HS-5 (cell line): ENCODE data around the gene BMP10.
"Not testable (repeated sequence)": the region's sequence is repeated elsewhere in the genome, so short reads cannot be mapped to it uniquely, and the experiment has no call there.

Source experiments
- DNase-seq: peaks from one replicate; pipeline ENCODE4 v3.0.0-alpha.2; 2012; ENCODE audit warnings: low read depth

BMP10 gene

GRCh38 chr2:68871159-68871764, at the start of gene BMP10:
BMP10 (minus strand) TSS chr2:68871397; CDS start chr2:68871358, 39 bp downstream.
- DNase-seq, result no peak

GRCh38 chr2:68920481-68921170, 49.4 kb upstream of the BMP10 start:
- DNase-seq, result no peak

- no peak for DNase-seq
These were observed 47.3 kb upstream of the BMP10 start for GRCh38 chr2:68918497-68918896.

- no peak for DNase-seq
These were observed 46.0 kb upstream of the BMP10 start for GRCh38 chr2:68917034-68917718.

GRCh38 chr2:68916226-68916625, 45.0 kb upstream of the BMP10 start:
- DNase-seq, result no peak

GRCh38 chr2:68915393-68915792, 44.2 kb upstream of the BMP10 start:
- no peak for DNase-seq

- DNase-seq, result no peak
These were observed 42.2 kb upstream of the BMP10 start for GRCh38 chr2:68913359-68913758.

- no peak for DNase-seq
These were observed 41.5 kb upstream of the BMP10 start for GRCh38 chr2:68912732-68913131.

GRCh38 chr2:68912111-68912510, 40.9 kb upstream of the BMP10 start:
- no peak for DNase-seq

- DNase-seq, result no peak
These were observed 40.5 kb upstream of the BMP10 start for GRCh38 chr2:68911709-68912108.

- DNase-seq, result no peak
These were observed 40.0 kb upstream of the BMP10 start for GRCh38 chr2:68911246-68911645.

- peak; percentile 24 for DNase-seq
These were observed 38.8 kb upstream of the BMP10 start for GRCh38 chr2:68909793-68910674.

GRCh38 chr2:68908392-68908970, 37.3 kb upstream of the BMP10 start:
- peak; percentile 35 for DNase-seq

- DNase-seq, result no peak
These were observed 36.7 kb upstream of the BMP10 start for GRCh38 chr2:68907920-68908253.

- DNase-seq, result no peak
These were observed 36.2 kb upstream of the BMP10 start for GRCh38 chr2:68907232-68907919.

GRCh38 chr2:68906716-68907115, 35.5 kb upstream of the BMP10 start:
- DNase-seq, result no peak

- DNase-seq, result no peak
These were observed 33.9 kb upstream of the BMP10 start for GRCh38 chr2:68905116-68905515.

GRCh38 chr2:68901561-68901960, 30.4 kb upstream of the BMP10 start:
- no peak for DNase-seq

GRCh38 chr2:68901199-68901514, 30.0 kb upstream of the BMP10 start:
- DNase-seq, result no peak

- DNase-seq, result no peak
These were observed 29.4 kb upstream of the BMP10 start for GRCh38 chr2:68900496-68901198.

GRCh38 chr2:68895981-68896380, 24.8 kb upstream of the BMP10 start:
- not testable (repeated sequence) for DNase-seq
